Activated CD8-positive, alpha-beta memory T cell treated with anti-CD3 and anti-CD28 coated beads for 1 hour (primary cell): ENCODE data around the gene WDR53.
"Not testable (repeated sequence)": the region's sequence is repeated elsewhere in the genome, so short reads cannot be mapped to it uniquely, and the experiment has no call there.

Experiments
- DNase-seq, 2 donors: peaks; one replicate each; pipeline ENCODE4 v3.0.0-alpha.2; 2020; ENCODE audit warnings: low read depth in 1 of 2; ENCODE audit errors: extremely low read depth in 1 of 2

Gene WDR53

GRCh38 chr3:196559826-196560225 is 8.5 kb downstream of the WDR53 start:
- no peak for DNase-seq

GRCh38 chr3:196558476-196558875 is 9.9 kb downstream of the WDR53 start:
- no peak for DNase-seq

- DNase-seq: no peak
Observed at GRCh38 chr3:196557236-196557635, 11.1 kb downstream of the WDR53 start.

- DNase-seq: no peak
Observed at GRCh38 chr3:196555295-196555694, 13.1 kb downstream of the WDR53 start.

GRCh38 chr3:196554205-196554604 is 14.1 kb downstream of the WDR53 start:
- no peak for DNase-seq

GRCh38 chr3:196553551-196553950 is 14.8 kb downstream of the WDR53 start:
- DNase-seq: no peak

- no peak for DNase-seq
Observed at GRCh38 chr3:196552253-196552652, 16.1 kb downstream of the WDR53 start.

- DNase-seq: not testable (repeated sequence)
Observed at GRCh38 chr3:196550172-196550571, 18.2 kb downstream of the WDR53 start.

GRCh38 chr3:196549312-196549711 is 19.0 kb downstream of the WDR53 start:
- DNase-seq: not testable (repeated sequence)

- no peak for DNase-seq
Observed at GRCh38 chr3:196547067-196547466, 21.3 kb downstream of the WDR53 start.

GRCh38 chr3:196546537-196546936 is 21.8 kb downstream of the WDR53 start:
- DNase-seq: no peak

GRCh38 chr3:196544491-196544992 is 23.8 kb downstream of the WDR53 start:
- no peak for DNase-seq

GRCh38 chr3:196541684-196542445 is 26.5 kb downstream of the WDR53 start:
- DNase-seq: no peak

GRCh38 chr3:196537319-196537984 is 30.9 kb downstream of the WDR53 start:
- DNase-seq: peak; percentile 13 to 58

GRCh38 chr3:196533260-196533681 is 35.1 kb downstream of the WDR53 start:
- no peak for DNase-seq

- DNase-seq: no peak
Observed at GRCh38 chr3:196531418-196531817, 36.9 kb downstream of the WDR53 start.

- peak in 1 of 2 donors; percentile 75 for DNase-seq
Observed at GRCh38 chr3:196528639-196529233, 39.6 kb downstream of the WDR53 start.

- DNase-seq: no peak
Observed at GRCh38 chr3:196525141-196525540, 43.2 kb downstream of the WDR53 start.

- DNase-seq: no peak
Observed at GRCh38 chr3:196524527-196524926, 43.8 kb downstream of the WDR53 start.

GRCh38 chr3:196523841-196524240 is 44.5 kb downstream of the WDR53 start:
- DNase-seq: no peak

- DNase-seq: not testable (repeated sequence)
Observed at GRCh38 chr3:196521291-196521690, 47.1 kb downstream of the WDR53 start.

GRCh38 chr3:196519718-196520082 is 48.7 kb downstream of the WDR53 start:
- no peak for DNase-seq
